Keratinocyte (primary cell): Measurements from ENCODE around the gene C10orf71. TPM values are rescaled to one million over a fixed set of nuclear protein-coding genes. Genes with fewer than 3 reads are reported as not detected.

ENCODE experiments used
- DNase-seq: peaks from one replicate; pipeline ENCODE4 v3.0.0-alpha.2; 2011; ENCODE audit warnings: low read depth, missing footprints, low spot score
- FAIRE-seq: peaks from 2 replicates; lab custom pipeline; 2011; peaks lifted over from hg19 to GRCh38; lab: Jason Lieb, UNC
- H2AFZ ChIP-seq: 2 replicates; pipeline ENCODE4 v1.6.0; 2012; ENCODE audit warnings: low read length, control low read depth, inconsistent platforms; ENCODE audit not compliant: control insufficient read depth
- H3K27ac ChIP-seq: 2 replicates; pipeline ENCODE4 v1.5.1; 2011; ENCODE audit warnings: low read length; ENCODE audit not compliant: control insufficient read depth, insufficient read depth
- H3K27me3 ChIP-seq: 3 replicates; pipeline ENCODE4 v1.6.0; 2011; ENCODE audit warnings: low read length; ENCODE audit not compliant: control insufficient read depth, insufficient read depth; ENCODE audit errors: extremely low read depth
- H3K36me3 ChIP-seq, 2 experiments: 2 replicates in 1 of 2; 3 replicates in 1 of 2; pipeline ENCODE4 v1.5.1; 2011; ENCODE audit warnings: low read length in 2 of 2, mild to moderate bottlenecking in 1 of 2; ENCODE audit not compliant: control insufficient read depth in 2 of 2, insufficient read depth in 2 of 2; ENCODE audit errors: extremely low read depth in 1 of 2
- H3K4me1 ChIP-seq: 3 replicates; pipeline ENCODE4 v1.5.1; 2011; ENCODE audit warnings: low read length; ENCODE audit not compliant: control insufficient read depth, insufficient read depth; ENCODE audit errors: extremely low read depth
- H3K4me2 ChIP-seq: 3 replicates; pipeline ENCODE4 v1.6.0; 2011; ENCODE audit warnings: low read depth, low read length; ENCODE audit not compliant: control insufficient read depth, insufficient read depth; ENCODE audit errors: extremely low read depth
- H3K4me3 ChIP-seq, 3 experiments: fragments of 200-600 bp in 1 of 3; sonication (generic) in 1 of 3; 2 replicates in 2 of 3; 3 replicates in 1 of 3; pipeline ENCODE4 v1.5.1; 2011 to 2016; ENCODE audit warnings: low read length in 3 of 3, mild to moderate bottlenecking in 3 of 3, control low read depth in 2 of 3, inconsistent platforms in 1 of 3, low read depth in 1 of 3, mixed read lengths in 1 of 3, mixed run types in 1 of 3, moderate library complexity in 1 of 3; ENCODE audit not compliant: control insufficient read depth in 2 of 3, insufficient read depth in 2 of 3; ENCODE audit errors: extremely low read depth in 1 of 3
- H3K79me2 ChIP-seq: 2 replicates; pipeline ENCODE4 v1.6.0; 2012; ENCODE audit warnings: low read length; ENCODE audit not compliant: control insufficient read depth, insufficient read depth
- H3K9ac ChIP-seq: 3 replicates; pipeline ENCODE4 v1.6.0; 2011; ENCODE audit warnings: low read length; ENCODE audit not compliant: control insufficient read depth, insufficient read depth; ENCODE audit errors: extremely low read depth
- H3K9me1 ChIP-seq: 3 replicates; pipeline ENCODE4 v1.6.0; 2011; ENCODE audit warnings: low read length; ENCODE audit not compliant: control insufficient read depth, insufficient read depth; ENCODE audit errors: extremely low read depth
- H3K9me3 ChIP-seq: 2 replicates; pipeline ENCODE4 v1.5.1; 2012; ENCODE audit warnings: low read depth, low read length; ENCODE audit not compliant: control insufficient read depth
- H4K20me1 ChIP-seq: 3 replicates; pipeline ENCODE4 v1.6.0; 2011; ENCODE audit warnings: low read length; ENCODE audit not compliant: control insufficient read depth, insufficient read depth; ENCODE audit errors: extremely low read depth
- CTCF ChIP-seq, 3 experiments: IDR thresholded peaks in 1 of 3; conservative IDR thresholded peaks in 1 of 3; optimal IDR thresholded peaks in 1 of 3; 2 replicates in 2 of 3; 3 replicates in 1 of 3; pipeline versions ENCODE3 to v1.5.1; 2011; ENCODE audit warnings: low read length in 3 of 3, mild to moderate bottlenecking in 3 of 3, moderate library complexity in 2 of 3, control low read depth in 1 of 3, inconsistent platforms in 1 of 3; ENCODE audit not compliant: insufficient read depth in 2 of 3; ENCODE audit errors: extremely low read depth in 1 of 3
- EZH2 ChIP-seq: IDR thresholded peaks from one replicate; pipeline ENCODE4 v1.6.1; 2012; ENCODE audit warnings: inconsistent platforms, mild to moderate bottlenecking, low read length, moderate library complexity
- dilution Hi-C: fragments of 300-500 bp; cut with MboI; formaldehyde crosslinking; loops from one replicate; pipeline ENCODE4 v1.7.0; 2020; ENCODE audit warnings: low sequenced_read_pairs; ENCODE audit not compliant: extremely low pct_ligation_motif_present
- polyA plus RNA-seq, 5 experiments: library from polyadenylated mRNA; depleted of rRNA in 3 of 5; stranded (reverse) in 3 of 5; stranded (forward) in 1 of 5; unstranded in 1 of 5; fragments of >200 nt; gene quantifications; 1 replicate in 1 of 5; 2 replicates in 3 of 5; 3 replicates in 1 of 5; pipeline versions ENCODE4 v1.2.1 to v1.2.3, GENCODE V29; 2011 to 2012; ENCODE audit warnings: missing spikeins in 2 of 5, low read depth in 1 of 5, low replicate concordance in 1 of 5

Gene C10orf71
- polyA plus RNA-seq, 1 donor (not counting 4 experiments of a cell fraction or from before 2014, with no cell fraction given) = not detected

- TF ChIP-seq EZH2 (no peak), CTCF (optimal IDR thresholded peaks at IDR 0.05 in 1 of 3, IDR thresholded peaks at IDR 0.05 in 1 of 3, conservative IDR thresholded peaks at IDR 0.05 in 1 of 3; ENCODE audit: extremely low read depth in 1 of 3, insufficient read depth in 2 of 3, low read length in 3 of 3) (no peak)
- dilution Hi-C loops = no loop called here
- Histone ChIP-seq H4K20me1 (no peaks in the 10 kb centered on the region), H3K4me1 (no peaks in the 10 kb centered on the region), H3K4me3 (no peak overlapping the region), H3K9me3 (no peaks in the 10 kb centered on the region), H3K4me2 (no peak overlapping the region), H3K27ac (no peak overlapping the region), H3K9me1 (no peaks in the 10 kb centered on the region), H2AFZ (no peak overlapping the region), H3K36me3 (no peaks in the 10 kb centered on the region), H3K79me2 (no peaks in the 10 kb centered on the region), H3K9ac (no peak overlapping the region), H3K27me3 (peaks cover 4% of the 10 kb centered on the region)
- FAIRE-seq (no peak), DNase-seq (no peak)
Observed at GRCh38 chr10:49282879-49283341, 16.1 kb upstream of the C10orf71 start.

- no peaks in the 10 kb centered on the region for H3K9me1 ChIP-seq
- no peak overlapping the region for H3K4me3 ChIP-seq
- FAIRE-seq (no peak), DNase-seq (no peak)
- H3K9ac ChIP-seq = no peak overlapping the region
- H3K4me2 ChIP-seq = no peak overlapping the region
- TF ChIP-seq EZH2 (no peak), CTCF (optimal IDR thresholded peaks at IDR 0.05 in 1 of 3, IDR thresholded peaks at IDR 0.05 in 1 of 3, conservative IDR thresholded peaks at IDR 0.05 in 1 of 3; ENCODE audit: extremely low read depth in 1 of 3, insufficient read depth in 2 of 3, low read length in 3 of 3) (no peak)
- dilution Hi-C loops = no loop called here
- no peak overlapping the region for H3K27ac ChIP-seq
- H3K4me1 ChIP-seq = no peaks in the 10 kb centered on the region
- peaks cover 4% of the 10 kb centered on the region for H3K27me3 ChIP-seq
- no peaks in the 10 kb centered on the region for H3K36me3 ChIP-seq
- H4K20me1 ChIP-seq = no peaks in the 10 kb centered on the region
- no peaks in the 10 kb centered on the region for H3K9me3 ChIP-seq
- no peak overlapping the region for H2AFZ ChIP-seq
- H3K79me2 ChIP-seq = no peaks in the 10 kb centered on the region
Observed at GRCh38 chr10:49283491-49283890, 15.5 kb upstream of the C10orf71 start.
